H1 (cell line): ENCODE results near the gene FTL. TPM values are rescaled to one million over a fixed set of nuclear protein-coding genes. Genes with fewer than 3 reads are reported as not detected.

Experiments
- CTCF ChIA-PET: fragments of 300-600 bp; sonication (Branson Sonifier 250); formaldehyde crosslinking; loops from one replicate; lab custom pipeline; 2021; ENCODE audit not compliant: partially characterized antibody; lab: Charles Lee
- POLR2A ChIA-PET: fragments of 300-600 bp; sonication (Branson Sonifier 250); formaldehyde crosslinking; loops from one replicate; lab custom pipeline; 2021; ENCODE audit warnings: inconsistent platforms; ENCODE audit not compliant: partially characterized antibody; lab: Charles Lee
- DNase-seq, 2 experiments: peaks; one replicate each; pipeline versions ENCODE4 v3.0.0 to v3.0.0-alpha.2; 2010 to 2022; ENCODE audit warnings: low spot score in 2 of 2, low read depth in 1 of 2, mixed read lengths in 1 of 2
- FAIRE-seq: peaks from 2 replicates; lab custom pipeline; 2011; peaks lifted over from hg19 to GRCh38; lab: Jason Lieb, UNC
- H2AFZ ChIP-seq: 2 replicates; pipeline ENCODE4 v1.8.1; 2012; ENCODE audit warnings: low read length, inconsistent platforms
- H2AK5ac ChIP-seq: 2 replicates; pipeline ENCODE4 v1.6.1; 2013; ENCODE audit warnings: low read depth, low read length
- H2BK120ac ChIP-seq: replicated peaks from 2 replicates; pipeline ENCODE3; 2013; ENCODE audit warnings: low read depth, low read length, inconsistent platforms
- H2BK12ac ChIP-seq: 2 replicates; pipeline ENCODE4 v1.6.1; 2013; ENCODE audit warnings: low read depth, low read length
- H2BK15ac ChIP-seq: 2 replicates; pipeline ENCODE4 v1.6.1; 2013; ENCODE audit warnings: low read length
- H2BK20ac ChIP-seq: 2 replicates; pipeline ENCODE4 v1.6.1; 2013; ENCODE audit warnings: low read length
- H2BK5ac ChIP-seq: 2 replicates; pipeline ENCODE4 v1.6.1; 2013; ENCODE audit warnings: low read depth, low read length
- H3K14ac ChIP-seq: 2 replicates; pipeline ENCODE4 v1.6.1; 2013; ENCODE audit warnings: inconsistent platforms; ENCODE audit not compliant: insufficient read length
- H3K18ac ChIP-seq: 2 replicates; pipeline ENCODE4 v1.6.1; 2013; ENCODE audit warnings: low read length; ENCODE audit errors: extremely low read depth
- H3K23ac ChIP-seq: 2 replicates; pipeline ENCODE4 v1.6.1; 2013; ENCODE audit warnings: inconsistent platforms; ENCODE audit not compliant: insufficient read length
- H3K23me2 ChIP-seq: 2 replicates; pipeline ENCODE4 v1.6.1; 2013; ENCODE audit warnings: low read depth, low read length
- H3K27ac ChIP-seq: 2 replicates; pipeline ENCODE4 v1.6.1; 2011; ENCODE audit warnings: low read depth, low read length, inconsistent platforms
- H3K27me3 ChIP-seq, 4 experiments: replicated peaks in 1 of 4; 1 replicate in 1 of 4; 2 replicates in 3 of 4; pipeline versions ENCODE4 v1.6.1 to v1.8.1; 2011 to 2013; ENCODE audit warnings: low read length in 3 of 4, mild to moderate bottlenecking in 3 of 4, inconsistent platforms in 2 of 4, mixed read lengths in 2 of 4, moderate library complexity in 1 of 4; ENCODE audit not compliant: control insufficient read depth in 3 of 4, insufficient read depth in 3 of 4; ENCODE audit errors: extremely low read depth in 1 of 4
- H3K36me3 ChIP-seq, 4 experiments: 2 replicates each; pipeline versions ENCODE4 v1.6.1 to v1.8.1; 2011 to 2013; ENCODE audit warnings: mild to moderate bottlenecking in 4 of 4, low read length in 3 of 4, moderate library complexity in 2 of 4, control low read depth in 1 of 4, inconsistent platforms in 1 of 4; ENCODE audit not compliant: insufficient read depth in 4 of 4, control insufficient read depth in 2 of 4
- H3K4ac ChIP-seq: replicated peaks from 2 replicates; pipeline ENCODE3; 2013; ENCODE audit warnings: low read length, low read depth, mixed read lengths, inconsistent platforms; ENCODE audit not compliant: insufficient read length
- H3K4me1 ChIP-seq, 4 experiments: replicated peaks in 1 of 4; 1 replicate in 1 of 4; 2 replicates in 3 of 4; pipeline versions ENCODE4 v1.6.1 to v1.8.1; 2011 to 2013; ENCODE audit warnings: low read length in 3 of 4, inconsistent platforms in 2 of 4, mixed read lengths in 1 of 4; ENCODE audit not compliant: insufficient read depth in 4 of 4, control insufficient read depth in 3 of 4
- H3K4me2 ChIP-seq, 2 experiments: 2 replicates each; pipeline versions ENCODE4 v1.6.1 to v1.8.1; 2011 to 2013; ENCODE audit warnings: low read depth in 2 of 2, low read length in 2 of 2, control low read depth in 1 of 2, inconsistent platforms in 1 of 2, mild to moderate bottlenecking in 1 of 2; ENCODE audit not compliant: insufficient read depth in 1 of 2
- H3K4me3 ChIP-seq, 4 experiments: fragments of 200-600, 300-600 bp in 1 of 4; sonication (generic), shearing (Covaris generic), sonication (Bioruptor Twin) in 1 of 4; 2 replicates each; pipeline versions ENCODE4 v1.5.1 to v1.8.1; 2011 to 2016; ENCODE audit warnings: low read length in 4 of 4, low read depth in 3 of 4, control low read depth in 2 of 4, inconsistent platforms in 2 of 4, mild to moderate bottlenecking in 2 of 4, mixed read lengths in 1 of 4, moderate library complexity in 1 of 4; ENCODE audit not compliant: insufficient read depth in 2 of 4; ENCODE audit errors: extremely low read depth in 1 of 4
- H3K56ac ChIP-seq: replicated peaks from 2 replicates; pipeline ENCODE3; 2013; ENCODE audit warnings: low read depth, mild to moderate bottlenecking, mixed read lengths, low read length, inconsistent platforms; ENCODE audit not compliant: insufficient read length
- H3K79me1 ChIP-seq: 2 replicates; pipeline ENCODE4 v1.6.1; 2013; ENCODE audit warnings: low read depth, low read length, control low read depth
- H3K79me2 ChIP-seq, 2 experiments: 2 replicates each; pipeline versions ENCODE4 v1.6.1 to v1.8.1; 2012 to 2013; ENCODE audit warnings: low read length in 2 of 2, mild to moderate bottlenecking in 2 of 2, inconsistent platforms in 1 of 2; ENCODE audit not compliant: insufficient read depth in 2 of 2, control insufficient read depth in 1 of 2
- H3K9ac ChIP-seq, 4 experiments: replicated peaks in 1 of 4; 1 replicate in 1 of 4; 2 replicates in 3 of 4; pipeline versions ENCODE4 v1.6.1 to v1.8.1; 2011 to 2013; ENCODE audit warnings: low read depth in 3 of 4, low read length in 3 of 4, control low read depth in 2 of 4, mild to moderate bottlenecking in 2 of 4, moderate library complexity in 2 of 4, inconsistent platforms in 1 of 4; ENCODE audit errors: extremely low read depth in 1 of 4
- H3K9me3 ChIP-seq, 2 experiments: 2 replicates each; pipeline versions ENCODE4 v1.6.1 to v1.8.1; 2012 to 2013; ENCODE audit warnings: mild to moderate bottlenecking in 2 of 2, moderate library complexity in 2 of 2, control low read depth in 1 of 2, inconsistent platforms in 1 of 2, low read depth in 1 of 2, low read length in 1 of 2, mixed read lengths in 1 of 2; ENCODE audit not compliant: insufficient read depth in 2 of 2
- H4K20me1 ChIP-seq, 2 experiments: replicated peaks in 1 of 2; 2 replicates each; pipeline versions ENCODE3 to v1.8.1; 2011 to 2013; ENCODE audit warnings: inconsistent platforms in 2 of 2, low read length in 2 of 2, mild to moderate bottlenecking in 1 of 2; ENCODE audit not compliant: insufficient read depth in 2 of 2, control insufficient read depth in 1 of 2
- H4K5ac ChIP-seq: 2 replicates; pipeline ENCODE4 v1.6.1; 2013; ENCODE audit warnings: low read length, low read depth, mixed read lengths, inconsistent platforms; ENCODE audit not compliant: insufficient read length
- H4K8ac ChIP-seq: 2 replicates; pipeline ENCODE4 v1.8.0; 2013; ENCODE audit warnings: mild to moderate bottlenecking, moderate library complexity, low read length, inconsistent platforms; ENCODE audit not compliant: insufficient read depth; ENCODE audit errors: extremely low read depth
- H4K91ac ChIP-seq: replicated peaks from 2 replicates; pipeline ENCODE3; 2013; ENCODE audit warnings: low read length, mixed read lengths, inconsistent platforms; ENCODE audit not compliant: insufficient read length
- BACH1 ChIP-seq: IDR thresholded peaks from 2 replicates; pipeline ENCODE4 v1.6.1; 2012; ENCODE audit warnings: low read length, improper control_type of control experiment
- CEBPB ChIP-seq: IDR thresholded peaks from 2 replicates; pipeline ENCODE4 v1.6.1; 2012; ENCODE audit warnings: low read depth, low read length
- CREB1 ChIP-seq: IDR thresholded peaks from 2 replicates; pipeline ENCODE4 v1.6.1; 2012; ENCODE audit warnings: inconsistent platforms
- EGR1 ChIP-seq: IDR thresholded peaks from 2 replicates; pipeline ENCODE4 v1.6.1; 2011; ENCODE audit warnings: low read depth, low read length, borderline replicate concordance
- EZH2 ChIP-seq: fragments of 200-600 bp; sonication (generic); IDR thresholded peaks from 2 replicates; pipeline ENCODE4 v1.7.1; 2012; ENCODE audit warnings: low read depth, mild to moderate bottlenecking, moderate library complexity, low read length, inconsistent platforms; ENCODE audit not compliant: severe bottlenecking
- JUN ChIP-seq: IDR thresholded peaks from 2 replicates; pipeline ENCODE4 v1.6.1; 2011; ENCODE audit warnings: low read depth, mild to moderate bottlenecking, improper control_type of control experiment, low read length
- PHF8 ChIP-seq: fragments of 200-600 bp; sonication (generic); conservative IDR thresholded peaks from 2 replicates; pipeline ENCODE4 v1.7.1; 2012; ENCODE audit warnings: low read depth, mild to moderate bottlenecking, inconsistent platforms, low read length, moderate library complexity
- POLR2AphosphoS5 ChIP-seq: IDR thresholded peaks from 2 replicates; pipeline ENCODE4 v1.6.1; 2011; ENCODE audit warnings: low read depth, low read length
- POU5F1 ChIP-seq: IDR thresholded peaks from 2 replicates; pipeline ENCODE4 v1.6.1; 2011; ENCODE audit warnings: low read depth, mild to moderate bottlenecking, low read length, moderate library complexity
- RBBP5 ChIP-seq: IDR thresholded peaks from 2 replicates; pipeline ENCODE4 v1.7.1; 2012; ENCODE audit warnings: low read depth, mild to moderate bottlenecking, inconsistent platforms, low read length, moderate library complexity, borderline replicate concordance
- RXRA ChIP-seq: IDR thresholded peaks from 2 replicates; pipeline ENCODE4 v1.6.1; 2011; ENCODE audit warnings: low read depth, mild to moderate bottlenecking, low read length, moderate library complexity; ENCODE audit not compliant: insufficient read depth
- SIX5 ChIP-seq: IDR thresholded peaks from 2 replicates; pipeline ENCODE4 v1.6.1; 2011; ENCODE audit warnings: mild to moderate bottlenecking, low read depth, low read length
- SP1 ChIP-seq: IDR thresholded peaks from 2 replicates; pipeline ENCODE4 v1.6.1; 2011; ENCODE audit warnings: low read depth, low read length
- SP2 ChIP-seq: IDR thresholded peaks from 2 replicates; pipeline ENCODE4 v1.6.1; 2012; ENCODE audit warnings: mild to moderate bottlenecking, low read length, inconsistent platforms
- SP4 ChIP-seq: IDR thresholded peaks from 2 replicates; pipeline ENCODE4 v1.6.1; 2012; ENCODE audit warnings: low read length, inconsistent platforms
- TAF7 ChIP-seq: optimal IDR thresholded peaks from 2 replicates; pipeline ENCODE3; 2011; ENCODE audit warnings: low read depth, mild to moderate bottlenecking, inconsistent platforms, low read length, moderate library complexity, borderline replicate concordance
- WGBS, 2 experiments: shearing (Covaris generic) in 1 of 2; methylation state at CpG; one replicate each; pipeline versions ENCODE4 v1.1.6 to v1.1.7; 2013 to 2015; ENCODE audit warnings: low lambda C conversion rate in 2 of 2, mixed read lengths in 2 of 2, inconsistent platforms in 1 of 2, low coverage in 1 of 2, missing lambda C conversion rate in 1 of 2; ENCODE audit not compliant: insufficient replicate concordance in 2 of 2, insufficient coverage in 1 of 2, insufficient read length in 1 of 2; ENCODE audit errors: extremely low coverage in 1 of 2, missing lambda C conversion rate in 1 of 2; 5-methylcytosine and 5-hydroxymethylcytosine counted together
- polyA plus RNA-seq, 7 experiments: library from polyadenylated mRNA; depleted of rRNA in 3 of 7; stranded (reverse) in 5 of 7; unstranded in 2 of 7; fragments of >200 nt in 5 of 7; fragments of 200-250 nt in 2 of 7; gene quantifications; 1 replicate in 5 of 7; 2 replicates in 1 of 7; 4 replicates in 1 of 7; pipeline versions ENCODE4 v1.2.1 to v1.2.3, GENCODE V29; 2011 to 2013; ENCODE audit warnings: missing spikeins in 2 of 7, mixed read lengths in 2 of 7
- total RNA-seq: library from RNA; stranded (reverse); fragmentation: NEBNext Ultra II Directional; extraction: Animal tissue kit (Norgen Biotek cat#: 25700); gene quantifications from 2 replicates; pipeline ENCODE4 v1.2.1, GENCODE V29; 2021

The FTL gene
- total and polyA plus RNA-seq, 2 of the 8 experiments (the other 6 are each of a cell fraction or from before 2014, with no cell fraction given): 1,751 to 2,427 TPM

DNA sequence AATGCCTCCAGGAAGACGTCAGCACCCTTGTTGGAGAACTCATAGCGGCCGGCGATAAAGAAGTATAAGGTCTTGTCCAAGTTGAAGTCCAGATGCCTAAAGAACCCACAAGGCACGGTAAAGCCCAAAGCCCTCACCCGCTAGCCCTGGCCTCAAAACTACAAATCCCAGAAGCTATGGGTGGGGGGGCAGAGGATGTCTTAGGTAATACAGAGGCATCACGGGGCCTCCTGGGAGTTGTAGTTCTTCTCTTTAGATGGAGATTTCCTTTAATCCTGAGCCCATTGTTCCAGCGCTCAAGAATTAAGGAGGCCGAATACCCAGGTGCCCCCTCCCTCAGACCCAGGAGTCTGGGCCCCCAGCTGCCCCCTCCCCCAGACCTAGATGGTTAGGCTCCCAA is 17.2 kb downstream of the FTL start:
- WGBS, 2 experiments: 94% methylated on average over 8 of the region's 9 CpGs; no CpG with 5 or more reads in 1 of the 2 experiments
- H2BK12ac ChIP-seq: no peak overlapping the region
- no peak overlapping the region for H3K4ac ChIP-seq
- no peaks in the 10 kb centered on the region for H3K27me3 ChIP-seq
- POLR2A ChIA-PET: interaction anchor here (1.3 to 1.7 kb wide), 3 partner anchors 16 to 110 kb away, joined by 4 to 11 read pairs (median 5); partner anchors contain the start of gene PPP1R15A
- no peak overlapping the region for H3K14ac ChIP-seq
- no peak overlapping the region for H2BK15ac ChIP-seq
- no peak overlapping the region for H2BK5ac ChIP-seq
- no peak overlapping the region for H3K56ac ChIP-seq
- H3K79me1 ChIP-seq: no peaks in the 10 kb centered on the region
- no peak overlapping the region for H3K4me3 ChIP-seq
- H2BK20ac ChIP-seq: no peak overlapping the region
- H2AFZ ChIP-seq: no peak overlapping the region
- H2BK120ac ChIP-seq: no peak overlapping the region
- H2AK5ac ChIP-seq: no peak overlapping the region
- H3K4me1 ChIP-seq: no peaks in the 10 kb centered on the region
- peaks cover 3 to 38% (median 5%) of the 10 kb centered on the region in 4 experiments; a peak in 6 of 8 replicates for H3K36me3 ChIP-seq
- H3K9me3 ChIP-seq: no peaks in the 10 kb centered on the region
- H3K23me2 ChIP-seq: no peaks in the 10 kb centered on the region
- H3K23ac ChIP-seq: no peak overlapping the region
- DNase-seq (no peak), FAIRE-seq (no peak)
- no peak overlapping the region for H4K8ac ChIP-seq
- no peak overlapping the region for H3K4me2 ChIP-seq
- CTCF ChIA-PET: interaction anchor here (0.6 to 3.3 kb wide), 4 partner anchors 10 to 294 kb away, joined by 3 to 13 read pairs (median 6); no protein-coding TSS in a partner anchor
- H3K79me2 ChIP-seq: no peaks in the 10 kb centered on the region
- H4K20me1 ChIP-seq: peaks cover 0 to 3% of the 10 kb centered on the region in 2 experiments
- no peak overlapping the region for H3K27ac ChIP-seq
- no peak overlapping the region for H3K18ac ChIP-seq
- H4K5ac ChIP-seq: no peak overlapping the region
- no peak overlapping the region for H4K91ac ChIP-seq
- H3K9ac ChIP-seq: no peak overlapping the region
- no peak for TF ChIP-seq SP2
- peak; percentile 44; the same call in 1 of the 2 replicates for TF ChIP-seq CREB1
- no peak for TF ChIP-seq SP4
- TF ChIP-seq EGR1: no peak
- peak; percentile 46 for TF ChIP-seq CEBPB
- no peak for TF ChIP-seq RBBP5
- TF ChIP-seq TAF7: no peak
- TF ChIP-seq BACH1: no peak
- no peak for TF ChIP-seq PHF8
- TF ChIP-seq POU5F1: no peak
- no peak for TF ChIP-seq POLR2AphosphoS5
- TF ChIP-seq SP1: no peak
- no peak for TF ChIP-seq RXRA
- TF ChIP-seq SIX5: peak; percentile 96
- TF ChIP-seq EZH2: no peak
- no peak for TF ChIP-seq JUN
